Activated T-helper 1 cell treated with anti-CD3 and anti-CD28 coated beads, Interleukin-12 subunit alpha, Interleukin-12 subunit beta, Interleukin-2, Interleukin-4 antibody, amounts not matched to agents 30 ng/mL and 10 ng/mL and 1 ng/mL, durations not matched to agents 14 hours and 24 hours and 36 hours (primary cell): ENCODE results near the gene CDX2. TPM values are rescaled to one million over a fixed set of nuclear protein-coding genes. Genes with fewer than 3 reads are reported as not detected.

ENCODE experiments used
- DNase-seq: peaks from one replicate; pipeline ENCODE4 v3.0.0; 2021; ENCODE audit warnings: low spot score
- H3K27ac Mint-ChIP-seq: one replicate; pipeline ENCODE4 v1.8.0; 2021; ENCODE audit warnings: mild to moderate bottlenecking, mixed read lengths
- H3K27me3 Mint-ChIP-seq: one replicate; pipeline ENCODE4 v1.8.0; 2022; ENCODE audit warnings: mild to moderate bottlenecking, moderate library complexity, mixed read lengths; ENCODE audit not compliant: insufficient read depth
- H3K36me3 Mint-ChIP-seq: one replicate; pipeline ENCODE4 v1.8.0; 2021; ENCODE audit warnings: low read depth, mixed read lengths
- H3K4me1 Mint-ChIP-seq: one replicate; pipeline ENCODE4 v1.8.0; 2021; ENCODE audit warnings: low read depth, mixed read lengths
- H3K4me3 Mint-ChIP-seq: one replicate; pipeline ENCODE4 v1.8.0; 2021; ENCODE audit warnings: mild to moderate bottlenecking, moderate library complexity, mixed read lengths
- H3K9me3 Mint-ChIP-seq: one replicate; pipeline ENCODE4 v1.8.0; 2021; ENCODE audit warnings: mixed read lengths
- intact Hi-C: fragments of 100-400 bp; cut with micrococcal nuclease; formaldehyde crosslinking; loops from one replicate; pipeline ENCODE4 v1.15.1; 2024
- total RNA-seq: library from RNA; stranded (reverse); gene quantifications from 2 replicates; pipeline ENCODE4 v1.2.3, GENCODE V29; 2022

The CDX2 gene
- total RNA-seq, 1 donor from 2014 or later = not detected

GRCh38 chr13:27956576-27957300 is 12.4 kb downstream of the CDX2 start:
- Mint-ChIP-seq H3K4me3 (no peak overlapping the region), H3K9me3 (no peaks in the 10 kb centered on the region)
- DNase-seq = no peak

GRCh38 chr13:27955014-27955591 is 14.0 kb downstream of the CDX2 start:
- intact Hi-C loops = loop anchor here (2.0 kb wide), 2 partner anchors 14 to 32 kb away; partner anchors contain the start of gene CDX2
- Mint-ChIP-seq H3K27ac (no peak overlapping the region), H3K4me1 (peaks cover 11% of the 10 kb centered on the region), H3K27me3 (peaks cover 74% of the 10 kb centered on the region), H3K36me3 (no peaks in the 10 kb centered on the region), H3K9me3 (no peaks in the 10 kb centered on the region), H3K4me3 (no peak overlapping the region)
- DNase-seq = no peak

More at GRCh38 chr13:27956576-27957300, 12.4 kb downstream of the CDX2 start:
- Mint-ChIP-seq H3K27ac (no peak overlapping the region), H3K27me3 (peaks cover 78% of the 10 kb centered on the region), H3K36me3 (no peaks in the 10 kb centered on the region), H3K4me1 (peaks cover 14% of the 10 kb centered on the region)
- intact Hi-C loops = loop anchor here (1.0 kb wide), 1 partner anchor 582 kb away; no protein-coding TSS in a partner anchor

GRCh38 chr13:27954406-27954851 is 14.7 kb downstream of the CDX2 start:
- intact Hi-C loops = loop anchor here (1.0 to 2.0 kb wide), 3 partner anchors 14 to 592 kb away; partner anchors contain the start of gene CDX2
- H3K4me3 Mint-ChIP-seq = peak overlapping the region; percentile 77
- DNase-seq = no peak

GRCh38 chr13:27953676-27954405 is 15.3 kb downstream of the CDX2 start:
- intact Hi-C loops = loop anchor here (1.0 to 2.0 kb wide), 4 partner anchors 15 to 592 kb away; partner anchors contain the start of gene CDX2
- H3K4me1 Mint-ChIP-seq = peaks cover 9% of the 10 kb centered on the region
- peak overlapping the region; percentile 13 for H3K27ac Mint-ChIP-seq
- H3K36me3 Mint-ChIP-seq = no peaks in the 10 kb centered on the region
- H3K9me3 Mint-ChIP-seq = no peaks in the 10 kb centered on the region
- H3K27me3 Mint-ChIP-seq = peaks cover 62% of the 10 kb centered on the region
- H3K4me3 Mint-ChIP-seq = peak overlapping the region; percentile 77
- DNase-seq = peak; percentile 47

More at GRCh38 chr13:27954406-27954851, 14.7 kb downstream of the CDX2 start:
- no peaks in the 10 kb centered on the region for H3K36me3 Mint-ChIP-seq
- H3K4me1 Mint-ChIP-seq = peaks cover 9% of the 10 kb centered on the region
- no peaks in the 10 kb centered on the region for H3K9me3 Mint-ChIP-seq
- H3K27ac Mint-ChIP-seq = peak overlapping the region; percentile 13
- H3K27me3 Mint-ChIP-seq = peaks cover 67% of the 10 kb centered on the region

GRCh38 chr13:27952876-27953675 is 16.0 kb downstream of the CDX2 start:
- DNase-seq = no peak
- Mint-ChIP-seq H3K27ac (peak overlapping the region; percentile 40), H3K27me3 (peaks cover 55% of the 10 kb centered on the region), H3K4me3 (peak overlapping the region; percentile 51), H3K9me3 (no peaks in the 10 kb centered on the region), H3K36me3 (no peaks in the 10 kb centered on the region), H3K4me1 (peaks cover 9% of the 10 kb centered on the region)
- intact Hi-C loops = loop anchor here (2.0 kb wide), 1 partner anchor 84 kb away; no protein-coding TSS in a partner anchor

- DNase-seq = no peak
- no peaks in the 10 kb centered on the region for H3K9me3 Mint-ChIP-seq
- H3K4me3 Mint-ChIP-seq = no peak overlapping the region
- intact Hi-C loops = no loop called here
- no peaks in the 10 kb centered on the region for H3K36me3 Mint-ChIP-seq
- H3K27me3 Mint-ChIP-seq = peaks cover 16% of the 10 kb centered on the region
- no peak overlapping the region for H3K27ac Mint-ChIP-seq
- H3K4me1 Mint-ChIP-seq = no peaks in the 10 kb centered on the region
Measured at GRCh38 chr13:27942972-27943371, 26.1 kb downstream of the CDX2 start.

- Mint-ChIP-seq H3K36me3 (no peaks in the 10 kb centered on the region), H3K4me3 (no peak overlapping the region), H3K4me1 (no peaks in the 10 kb centered on the region), H3K9me3 (no peaks in the 10 kb centered on the region), H3K27me3 (peaks cover 42% of the 10 kb centered on the region), H3K27ac (no peak overlapping the region)
- DNase-seq = no peak
- intact Hi-C loops = no loop called here
Measured at GRCh38 chr13:27933580-27934328, 35.4 kb downstream of the CDX2 start.

GRCh38 chr13:27933118-27933517 is 36.0 kb downstream of the CDX2 start:
- no peak for DNase-seq
- H3K27ac Mint-ChIP-seq = no peak overlapping the region
- H3K36me3 Mint-ChIP-seq = no peaks in the 10 kb centered on the region
- H3K9me3 Mint-ChIP-seq = no peaks in the 10 kb centered on the region
- peaks cover 46% of the 10 kb centered on the region for H3K27me3 Mint-ChIP-seq
- intact Hi-C loops = no loop called here
- H3K4me3 Mint-ChIP-seq = no peak overlapping the region
- no peaks in the 10 kb centered on the region for H3K4me1 Mint-ChIP-seq

- DNase-seq = no peak
- no peak overlapping the region for H3K4me3 Mint-ChIP-seq
- H3K27me3 Mint-ChIP-seq = peaks cover 69% of the 10 kb centered on the region
- no peaks in the 10 kb centered on the region for H3K36me3 Mint-ChIP-seq
- peaks cover 7% of the 10 kb centered on the region for H3K4me1 Mint-ChIP-seq
- H3K27ac Mint-ChIP-seq = no peak overlapping the region
- intact Hi-C loops = no loop called here
- no peaks in the 10 kb centered on the region for H3K9me3 Mint-ChIP-seq
Measured at GRCh38 chr13:27929868-27930267, 39.2 kb downstream of the CDX2 start.

- Mint-ChIP-seq H3K27me3 (peaks cover 72% of the 10 kb centered on the region), H3K4me3 (no peak overlapping the region), H3K4me1 (peaks cover 7% of the 10 kb centered on the region), H3K27ac (no peak overlapping the region), H3K36me3 (no peaks in the 10 kb centered on the region), H3K9me3 (no peaks in the 10 kb centered on the region)
- no peak for DNase-seq
- intact Hi-C loops = no loop called here
Measured at GRCh38 chr13:27928805-27929753, 40.0 kb downstream of the CDX2 start.

- Mint-ChIP-seq H3K27ac (no peak overlapping the region), H3K9me3 (no peaks in the 10 kb centered on the region), H3K27me3 (peaks cover 75% of the 10 kb centered on the region), H3K4me1 (peaks cover 7% of the 10 kb centered on the region), H3K36me3 (no peaks in the 10 kb centered on the region), H3K4me3 (no peak overlapping the region)
- no peak for DNase-seq
- intact Hi-C loops = no loop called here
Measured at GRCh38 chr13:27928353-27928804, 40.7 kb downstream of the CDX2 start.
